Astrocyte of the spinal cord (primary cell): ENCODE measurements around the gene NTNG2.
A peak's percentile ranks its signal among the peaks of the same experiment; 100 is the strongest.

Source experiments
- DNase-seq: peaks from one replicate; pipeline ENCODE4 v3.0.0; 2011; ENCODE audit warnings: low read depth, low spot score
- H3K4me3 ChIP-seq: 2 replicates; pipeline ENCODE4 v1.5.1; 2011; ENCODE audit warnings: low read depth, mild to moderate bottlenecking, low read length, moderate library complexity
- CTCF ChIP-seq: IDR thresholded peaks from 2 replicates; pipeline ENCODE4 v1.5.1; 2012; ENCODE audit warnings: low read depth, mild to moderate bottlenecking, low read length, inconsistent platforms
- in situ Hi-C: cut with HindIII; loops from 2 replicates; pipeline ENCODE4 v1.10.0; 2017; ENCODE audit warnings: low sequenced_read_pairs

The NTNG2 gene

GRCh38 chr9:132231019-132231701 is 69.3 kb downstream of the NTNG2 start:
- no peak for DNase-seq
- no peak for TF ChIP-seq CTCF
- in situ Hi-C loops: no loop called here
- H3K4me3 ChIP-seq: no peak overlapping the region

GRCh38 chr9:132232522-132232921 is 70.7 kb downstream of the NTNG2 start:
- in situ Hi-C loops: no loop called here
- TF ChIP-seq CTCF: no peak
- DNase-seq: no peak
- no peak overlapping the region for H3K4me3 ChIP-seq

GRCh38 chr9:132233138-132233537 is 71.3 kb downstream of the NTNG2 start:
- DNase-seq: no peak
- TF ChIP-seq CTCF: no peak
- in situ Hi-C loops: no loop called here
- H3K4me3 ChIP-seq: no peak overlapping the region

- in situ Hi-C loops: no loop called here
- H3K4me3 ChIP-seq: no peak overlapping the region
- no peak for TF ChIP-seq CTCF
- no peak for DNase-seq
Measured at GRCh38 chr9:132234535-132234934, 72.7 kb downstream of the NTNG2 start.

- no peak for TF ChIP-seq CTCF
Measured at GRCh38 chr9:132235125-132235524, 73.3 kb downstream of the NTNG2 start.

GRCh38 chr9:132235894-132236661 is 74.2 kb downstream of the NTNG2 start:
- peak; percentile 54 for DNase-seq
- H3K4me3 ChIP-seq: no peak overlapping the region
- peak; percentile 96 for TF ChIP-seq CTCF
- in situ Hi-C loops: no loop called here

More at GRCh38 chr9:132235125-132235524, 73.3 kb downstream of the NTNG2 start:
- in situ Hi-C loops: no loop called here
- no peak overlapping the region for H3K4me3 ChIP-seq
- no peak for DNase-seq
